GM12878 (cell line): ENCODE data around the gene MCC. TPM values are rescaled to one million over a fixed set of nuclear protein-coding genes. Genes with fewer than 3 reads are reported as not detected.

Experiments used
- ATAC-seq: fragments of 200-7000 bp; cut with Tn5 transposase; 3 replicates; pipeline ENCODE4 v1.9.1; 2020; ENCODE audit warnings: mild to moderate bottlenecking, moderate library complexity
- BruUV-seq: library from RNA; stranded (reverse); fragments of 400-500 nt; replicated peaks from 2 replicates; lab custom pipeline; 2021; lab: Mats Ljungman, UMichigan
- CTCF ChIA-PET: fragments of 300-600 bp; sonication (Branson Sonifier 250); formaldehyde crosslinking; extraction: SDS; loops from one replicate; lab custom pipeline; 2021; ENCODE audit warnings: inconsistent platforms; lab: Yijun Ruan, JAX
- POLR2A ChIA-PET: fragments of 350-600 bp; formaldehyde crosslinking; extraction: SDS; loops from one replicate; lab custom pipeline; 2021; ENCODE audit warnings: inconsistent platforms; lab: Charles Lee
- RAD21 ChIA-PET: fragments of 300-600 bp; sonication (Branson Sonifier 250); formaldehyde crosslinking; loops from one replicate; lab custom pipeline; 2023; ENCODE audit warnings: antibody characterized with exemption; ENCODE audit not compliant: unreplicated experiment; lab: Charles Lee
- SMC1A ChIA-PET: fragments of 300-600 bp; sonication (Branson Sonifier 250); formaldehyde crosslinking; loops from one replicate; lab custom pipeline; 2023; ENCODE audit not compliant: unreplicated experiment, uncharacterized antibody; lab: Charles Lee
- DNase-seq: peaks from one replicate; pipeline ENCODE4 v3.0.0-alpha.2; 2011; ENCODE audit warnings: low read depth, low spot score
- FAIRE-seq: peaks from 3 replicates; lab custom pipeline; 2011; peaks lifted over from hg19 to GRCh38; lab: Jason Lieb, UNC
- H2AFZ ChIP-seq: 2 replicates; pipeline ENCODE4 v1.6.0; 2011; ENCODE audit warnings: low read depth, low read length, control low read depth; ENCODE audit not compliant: control insufficient read depth
- H3K27ac ChIP-seq: 2 replicates; pipeline ENCODE4 v1.5.1; 2011; ENCODE audit warnings: control low read depth; ENCODE audit not compliant: control insufficient read depth, insufficient read depth
- H3K27me3 ChIP-seq, 2 experiments: replicated peaks in 1 of 2; 2 replicates each; pipeline versions ENCODE4 v1.6.0 to v1.6.1; 2011; ENCODE audit warnings: low read length in 1 of 2; ENCODE audit not compliant: control insufficient read depth in 2 of 2, insufficient read depth in 2 of 2
- H3K36me3 ChIP-seq, 2 experiments: 2 replicates each; pipeline ENCODE4 v1.5.1; 2011; ENCODE audit warnings: low read length in 1 of 2; ENCODE audit not compliant: control insufficient read depth in 2 of 2, insufficient read depth in 2 of 2
- H3K4me1 ChIP-seq: 2 replicates; pipeline ENCODE4 v1.6.1; 2011; ENCODE audit warnings: mild to moderate bottlenecking, low read length, moderate library complexity, mixed read lengths; ENCODE audit not compliant: control insufficient read depth, insufficient read depth
- H3K4me2 ChIP-seq: 2 replicates; pipeline ENCODE4 v1.6.0; 2011; ENCODE audit warnings: control low read depth; ENCODE audit not compliant: control insufficient read depth, insufficient read depth
- H3K4me3 ChIP-seq: fragments of 200-600 bp; sonication (generic); 2 replicates; pipeline ENCODE4 v1.5.1; 2016
- H3K79me2 ChIP-seq: 2 replicates; pipeline ENCODE4 v1.6.0; 2011; ENCODE audit warnings: low read length; ENCODE audit not compliant: control insufficient read depth, insufficient read depth
- H3K9ac ChIP-seq: 2 replicates; pipeline ENCODE4 v1.8.0; 2011; ENCODE audit warnings: low read length, control low read depth, mixed read lengths; ENCODE audit not compliant: control insufficient read depth, insufficient read depth
- H3K9me3 ChIP-seq: replicated peaks from 3 replicates; pipeline ENCODE4 v1.5.1; 2011; ENCODE audit warnings: mild to moderate bottlenecking, low read length; ENCODE audit not compliant: control insufficient read depth, insufficient read depth
- H4K20me1 ChIP-seq: 2 replicates; pipeline ENCODE4 v1.6.0; 2011; ENCODE audit not compliant: control insufficient read depth, insufficient read depth
- EGR1 ChIP-seq, 2 experiments: IDR thresholded peaks; 1 replicate in 1 of 2; 2 replicates in 1 of 2; pipeline ENCODE4 v1.6.1; 2011 to 2012; ENCODE audit warnings: low read depth in 2 of 2, low read length in 2 of 2, borderline replicate concordance in 1 of 2, mild to moderate bottlenecking in 1 of 2, moderate library complexity in 1 of 2
- LARP7 ChIP-seq: fragments of 450-650 bp; IDR thresholded peaks from 2 replicates; pipeline ENCODE4 v1.6.1; 2017; ENCODE audit warnings: mild to moderate bottlenecking
- MAX ChIP-seq: IDR thresholded peaks from 2 replicates; pipeline ENCODE4 v1.6.1; 2012; ENCODE audit warnings: low read depth, low read length, improper control_type of control experiment
- MEF2B ChIP-seq: fragments of 450-650 bp; IDR thresholded peaks from 2 replicates; pipeline ENCODE4 v1.6.1; 2018; ENCODE audit warnings: mild to moderate bottlenecking, moderate library complexity; ENCODE audit not compliant: partially characterized antibody, poor library complexity, severe bottlenecking
- MLLT1 ChIP-seq: fragments of 450-650 bp; IDR thresholded peaks from 2 replicates; pipeline ENCODE4 v1.6.1; 2016; ENCODE audit warnings: mild to moderate bottlenecking
- MTA2 ChIP-seq: fragments of 450-650 bp; IDR thresholded peaks from 2 replicates; pipeline ENCODE4 v1.6.1; 2016; ENCODE audit warnings: low read depth, mild to moderate bottlenecking, moderate library complexity
- MXI1 ChIP-seq: fragments of 150-350 bp; IDR thresholded peaks from 2 replicates; pipeline ENCODE4 v1.6.1; 2011; ENCODE audit warnings: low read depth, mild to moderate bottlenecking, inconsistent platforms, low read length, improper control_type of control experiment
- NFYA ChIP-seq: IDR thresholded peaks from 2 replicates; pipeline ENCODE4 v1.6.1; 2011; ENCODE audit warnings: low read depth, mild to moderate bottlenecking, low read length, improper control_type of control experiment, borderline replicate concordance
- PAX5 ChIP-seq: IDR thresholded peaks from 2 replicates; pipeline ENCODE4 v1.6.1; 2011; ENCODE audit warnings: low read depth, low read length, borderline replicate concordance
- RBBP5 ChIP-seq: fragments of 200-600 bp; sonication (generic); conservative IDR thresholded peaks from 2 replicates; pipeline ENCODE4 v1.6.1; 2016
- SMARCA5 ChIP-seq: fragments of 450-650 bp; IDR thresholded peaks from 2 replicates; pipeline ENCODE4 v1.6.1; 2017; ENCODE audit warnings: mild to moderate bottlenecking
- YBX1 ChIP-seq: fragments of 450-650 bp; IDR thresholded peaks from 2 replicates; pipeline ENCODE4 v1.6.1; 2016; ENCODE audit warnings: antibody characterized with exemption
- WGBS: methylation state at CpG from one replicate; pipeline ENCODE4 v1.1.6; 2016; ENCODE audit warnings: low lambda C conversion rate; ENCODE audit not compliant: insufficient replicate concordance, insufficient coverage; ENCODE audit errors: missing lambda C conversion rate; 5-methylcytosine and 5-hydroxymethylcytosine counted together
- in situ Hi-C: fragments of 300-500 bp; cut with MboI; formaldehyde crosslinking; loops from 9 replicates; pipeline ENCODE4 v1.14.3; 2018; ENCODE audit warnings: mixed read lengths
- intact Hi-C: fragments of 100-400 bp; cut with micrococcal nuclease; formaldehyde crosslinking; loops from one replicate; pipeline ENCODE4 v1.14.2; 2022; ENCODE audit not compliant: unreplicated experiment
- polyA plus RNA-seq, 11 experiments: library from polyadenylated mRNA; depleted of rRNA in 4 of 11; unstranded in 6 of 11; stranded (reverse) in 5 of 11; fragments of >200 nt; fragmentation: Nextera tagmentation in 4 of 11; fragmentation: Illumina TruSeq in 1 of 11; extraction: Ambion mirVana in 4 of 11; extraction: Trizol in 1 of 11; gene quantifications; 1 replicate in 1 of 11; 2 replicates in 10 of 11; pipeline versions ENCODE4 v1.2.1 to v1.2.3, GENCODE V29; 2011 to 2016; ENCODE audit warnings: inconsistent platforms in 2 of 11, missing spikeins in 2 of 11, low read depth in 1 of 11
- total RNA-seq, 4 experiments: library from RNA; depleted of rRNA in 3 of 4; stranded (reverse); fragments of >200 nt in 3 of 4; fragmentation: Illumina TruSeq in 1 of 4; extraction: Trizol in 1 of 4; gene quantifications; 2 replicates each; pipeline versions ENCODE4 v1.2.1 to v1.2.3, GENCODE V29; 2013 to 2021

The MCC gene
- total and polyA plus RNA-seq, 10 of the 15 experiments (the other 5 are each of a cell fraction or from before 2014, with no cell fraction given) = 0.03 to 0.86 (median 0.16) TPM

- FAIRE-seq (no peak), DNase-seq (no peak), ATAC-seq (no peak)
- in situ Hi-C loops = no loop called here
- 19% methylated on average over 2 of the region's 2 CpGs for WGBS
- Histone ChIP-seq H4K20me1 (no peaks in the 10 kb centered on the region), H3K79me2 (no peaks in the 10 kb centered on the region), H3K27me3 (no peaks in the 10 kb centered on the region; a peak in 2 of 4 replicates), H3K4me1 (no peaks in the 10 kb centered on the region; the same call in 1 of the 2 replicates), H3K4me2 (no peak overlapping the region), H2AFZ (no peak overlapping the region), H3K9ac (no peak overlapping the region), H3K9me3 (no peaks in the 10 kb centered on the region), H3K27ac (no peak overlapping the region), H3K36me3 (no peaks in the 10 kb centered on the region), H3K4me3 (no peak overlapping the region)
- ChIA-PET SMC1A (no interaction called here), RAD21 (no interaction called here), CTCF (no interaction called here), POLR2A (no interaction called here)
- BruUV-seq = no TSS peak
- TF ChIP-seq MAX (no peak), EGR1 (IDR thresholded peaks at IDR 0.05; ENCODE audit: borderline replicate concordance in 1 of 2, low read depth in 2 of 2, low read length in 2 of 2) (no peak)
- intact Hi-C loops = no loop called here
Observed at GRCh38 chr5:113243349-113243664, 244.9 kb downstream of the MCC start.

GRCh38 chr5:113242481-113243348 lies 245.5 kb downstream of the MCC start:
- no peak for ATAC-seq
- RAD21 ChIA-PET = no interaction called here
- H3K4me1 ChIP-seq = no peaks in the 10 kb centered on the region; the same call in 1 of the 2 replicates
- FAIRE-seq = no peak
- H3K4me3 ChIP-seq = no peak overlapping the region
- POLR2A ChIA-PET = no interaction called here
- no TSS peak for BruUV-seq
- intact Hi-C loops (no loop called here), in situ Hi-C loops (no loop called here)
- no peak overlapping the region for H3K27ac ChIP-seq
- CTCF ChIA-PET = no interaction called here
- H3K9me3 ChIP-seq = no peaks in the 10 kb centered on the region
- no peak for DNase-seq
- no peaks in the 10 kb centered on the region for H4K20me1 ChIP-seq
- SMC1A ChIA-PET = no interaction called here
- no peak overlapping the region for H3K9ac ChIP-seq
- no peak overlapping the region for H2AFZ ChIP-seq
- TF ChIP-seq MLLT1 (no peak), YBX1 (no peak), MEF2B (no peak), LARP7 (no peak), RBBP5 (no peak), SMARCA5 (no peak), MTA2 (no peak), MXI1 (no peak), NFYA (no peak), PAX5 (no peak)
- H3K36me3 ChIP-seq = no peaks in the 10 kb centered on the region
- 34% methylated on average over 8 of the region's 8 CpGs for WGBS
- H3K79me2 ChIP-seq = no peaks in the 10 kb centered on the region
- H3K4me2 ChIP-seq = no peak overlapping the region
- no peaks in the 10 kb centered on the region; a peak in 2 of 4 replicates for H3K27me3 ChIP-seq
